Chondrocyte (in vitro differentiated cells): ENCODE measurements around the gene CNTN6. TPM values are rescaled to one million over a fixed set of nuclear protein-coding genes. Genes with fewer than 3 reads are reported as not detected.

Source experiments
- DNase-seq: peaks from one replicate; pipeline ENCODE4 v3.0.0; 2021; ENCODE audit warnings: mixed read lengths, low spot score
- H3K27ac Mint-ChIP-seq: one replicate; pipeline ENCODE4 v1.8.0; 2021; ENCODE audit warnings: mild to moderate bottlenecking, moderate library complexity, mixed read lengths; ENCODE audit not compliant: unreplicated experiment
- H3K27me3 Mint-ChIP-seq: 2 replicates; pipeline ENCODE4 v1.8.0; 2021; ENCODE audit warnings: low read depth, mixed read lengths
- H3K36me3 Mint-ChIP-seq: 2 replicates; pipeline ENCODE4 v1.8.0; 2021; ENCODE audit warnings: low read depth, mixed read lengths
- H3K4me1 Mint-ChIP-seq: 2 replicates; pipeline ENCODE4 v1.8.0; 2021; ENCODE audit warnings: low read depth, mild to moderate bottlenecking, mixed read lengths
- H3K4me3 Mint-ChIP-seq: one replicate; pipeline ENCODE4 v1.8.0; 2021; ENCODE audit warnings: mild to moderate bottlenecking, moderate library complexity, mixed read lengths; ENCODE audit not compliant: unreplicated experiment
- H3K9me3 Mint-ChIP-seq: 2 replicates; pipeline ENCODE4 v1.8.0; 2021; ENCODE audit warnings: low read depth, mixed read lengths
- CTCF ChIP-seq: fragments of 200-600 bp; sonication (generic); IDR thresholded peaks from 2 replicates; pipeline ENCODE4 v1.5.0; 2021; ENCODE audit warnings: antibody characterized with exemption, mild to moderate bottlenecking, moderate library complexity
- total RNA-seq: library from RNA; stranded (reverse); gene quantifications from 3 replicates; pipeline ENCODE4 v1.2.1, GENCODE V29; 2021

CNTN6 gene
- total RNA-seq, 1 donor from 2014 or later = 2.2 TPM

- Mint-ChIP-seq H3K27ac (no peak overlapping the region), H3K36me3 (no peaks in the 10 kb centered on the region), H3K9me3 (no peaks in the 10 kb centered on the region), H3K4me3 (no peak overlapping the region), H3K27me3 (no peaks in the 10 kb centered on the region), H3K4me1 (no peaks in the 10 kb centered on the region)
- DNase-seq = no peak
- no peak for TF ChIP-seq CTCF
These were observed 355.6 kb downstream of the CNTN6 start for GRCh38 chr3:1448443-1448842.
